Activated CD8-positive, alpha-beta memory T cell treated with anti-CD3 and anti-CD28 coated beads for 4 hours (primary cell): ENCODE data around the gene HAAO.

ENCODE experiments used
- DNase-seq, 2 donors: peaks; one replicate each; pipeline ENCODE4 v3.0.0-alpha.2; 2020; ENCODE audit warnings: low read depth in 2 of 2

Gene HAAO

GRCh38 chr2:42813763-42814162, 21.4 kb upstream of the HAAO start:
- no peak for DNase-seq

GRCh38 chr2:42812899-42813479, 20.6 kb upstream of the HAAO start:
- no peak for DNase-seq

DNA sequence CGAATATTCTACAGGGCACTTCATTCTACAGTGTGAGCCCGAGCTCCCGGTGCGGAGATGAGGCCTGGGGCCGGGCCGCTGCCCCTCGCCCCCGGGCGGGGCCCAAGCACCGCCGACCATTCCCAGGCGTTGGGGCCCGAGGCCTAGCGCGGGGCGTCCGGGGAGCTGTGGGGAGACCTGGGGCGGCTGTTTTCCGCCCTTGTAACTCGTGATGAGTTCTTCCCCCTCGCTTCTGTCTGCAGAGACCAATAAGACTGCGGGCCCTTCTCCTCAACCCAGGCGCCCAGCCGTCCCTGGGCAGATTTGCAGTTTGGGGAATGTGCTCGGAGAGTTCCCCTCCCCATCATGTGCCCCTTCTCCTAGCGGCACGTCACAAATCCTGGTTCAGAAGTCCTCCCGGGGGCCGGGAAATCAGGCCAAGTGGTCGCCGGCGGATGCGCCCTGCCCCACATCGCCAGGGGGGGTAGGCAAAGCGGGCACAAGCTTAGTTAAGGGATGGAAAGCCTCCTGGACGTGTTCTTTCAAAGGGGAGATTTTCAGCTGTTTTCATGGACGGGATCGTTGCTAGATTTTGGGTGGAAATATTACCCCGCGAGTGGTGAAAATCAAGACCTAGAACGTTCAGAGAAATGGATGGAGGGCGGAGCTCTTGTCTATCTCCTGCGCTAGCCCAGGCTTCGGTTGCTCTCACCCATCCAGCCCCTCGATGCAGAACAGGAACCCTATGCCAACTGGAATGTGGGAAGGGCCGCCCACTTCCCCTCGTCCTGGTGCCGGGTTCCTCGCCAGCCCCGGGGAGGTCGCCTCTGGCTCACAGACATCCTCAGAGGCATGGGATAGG, 18.8 kb upstream of the HAAO start:
- peak in 1 of 2 donors; percentile 15 for DNase-seq

- DNase-seq: peak; percentile 82 to 85
Observed at GRCh38 chr2:42810121-42810970, 18.0 kb upstream of the HAAO start.

DNA sequence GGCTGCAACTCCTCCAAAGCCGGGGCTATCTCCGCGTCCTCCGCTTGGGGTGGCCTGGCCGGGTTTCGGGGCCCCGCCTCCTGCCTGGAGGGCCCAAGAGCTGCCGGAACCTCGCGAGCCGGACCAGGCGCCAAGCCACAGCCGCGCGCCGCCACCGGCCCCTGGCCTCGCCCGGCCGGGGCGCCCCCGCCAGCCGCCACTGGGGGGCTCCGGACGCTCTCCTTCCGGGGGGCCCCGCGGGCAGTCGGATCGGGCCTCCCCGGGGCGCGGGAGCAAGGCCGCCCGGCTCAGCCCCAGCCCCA, 17.4 kb upstream of the HAAO start:
- DNase-seq: peak; percentile 36 to 45

DNA sequence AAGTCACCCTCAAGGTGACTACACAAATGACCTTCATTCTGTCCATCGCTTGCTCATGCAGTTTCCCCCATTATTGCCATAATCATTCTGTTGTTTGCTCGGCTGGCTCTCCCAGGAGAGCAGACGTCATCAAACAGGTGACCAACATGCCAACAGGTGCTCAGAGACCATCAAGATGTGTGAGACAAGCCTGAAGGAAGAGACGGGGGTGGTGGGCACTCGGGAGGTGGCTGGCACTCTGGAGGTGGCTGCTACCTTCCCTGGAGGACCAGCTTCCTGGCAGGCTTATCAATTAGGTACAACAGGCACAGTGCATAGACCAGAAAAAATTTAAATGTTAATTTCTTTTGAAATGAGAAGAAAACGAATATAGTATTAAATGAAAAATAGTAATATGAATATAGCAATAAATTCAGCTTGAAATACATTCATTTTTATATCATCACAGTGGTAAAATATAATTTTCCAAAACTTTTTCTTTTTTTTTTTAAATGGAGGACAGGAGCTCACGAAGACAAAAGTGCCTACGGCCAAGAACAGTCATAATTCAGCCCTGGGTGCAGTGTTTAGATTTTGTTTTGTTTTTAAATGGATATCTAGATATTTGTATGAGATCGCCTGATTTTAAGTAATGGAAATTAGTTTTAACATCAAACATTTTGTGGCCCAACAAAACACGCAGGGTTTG, 16.9 kb upstream of the HAAO start:
- DNase-seq: no peak

- DNase-seq: no peak
Observed at GRCh38 chr2:42808301-42808700, 15.9 kb upstream of the HAAO start.

- no peak for DNase-seq
Observed at GRCh38 chr2:42806786-42807185, 14.4 kb upstream of the HAAO start.

DNA sequence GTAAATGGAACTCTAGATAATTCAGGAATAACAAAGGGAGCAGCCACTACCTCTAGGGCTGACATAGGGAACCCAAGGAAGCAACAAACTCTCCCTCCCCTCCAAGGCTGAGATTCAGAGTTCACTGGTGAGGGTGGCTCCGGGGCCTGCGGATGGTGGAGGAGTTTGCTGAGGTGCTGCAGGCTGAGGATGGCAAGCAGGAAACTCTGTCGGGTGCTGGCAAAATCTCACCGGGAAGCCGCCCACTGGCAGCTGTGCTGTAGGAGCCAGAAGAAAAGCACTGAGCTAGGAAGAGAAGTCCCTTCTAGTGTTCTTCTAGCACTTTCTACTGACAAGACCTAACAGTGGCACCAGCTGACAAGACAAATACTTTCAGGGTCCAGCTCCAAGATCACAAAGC, 12.5 kb upstream of the HAAO start:
- no peak for DNase-seq

DNA sequence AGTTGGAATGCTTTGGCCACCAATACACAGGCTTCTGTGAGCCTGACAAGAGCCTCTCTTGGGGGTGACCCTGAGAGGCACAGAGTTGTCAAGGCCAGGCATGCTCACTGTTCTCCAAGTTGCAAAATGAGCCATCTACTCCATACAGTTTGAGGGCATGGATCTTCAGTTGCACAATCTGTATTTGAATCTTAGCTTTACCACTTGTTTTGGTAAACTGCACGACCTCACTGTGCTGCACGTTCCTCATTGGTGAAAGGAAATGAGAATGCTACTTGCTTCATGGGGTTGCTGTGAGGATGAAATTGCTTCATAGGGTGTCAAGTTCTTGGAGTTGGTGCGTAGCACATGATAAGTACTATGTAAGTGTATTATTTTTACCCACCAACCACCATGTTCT, 12.0 kb upstream of the HAAO start:
- no peak for DNase-seq

DNA sequence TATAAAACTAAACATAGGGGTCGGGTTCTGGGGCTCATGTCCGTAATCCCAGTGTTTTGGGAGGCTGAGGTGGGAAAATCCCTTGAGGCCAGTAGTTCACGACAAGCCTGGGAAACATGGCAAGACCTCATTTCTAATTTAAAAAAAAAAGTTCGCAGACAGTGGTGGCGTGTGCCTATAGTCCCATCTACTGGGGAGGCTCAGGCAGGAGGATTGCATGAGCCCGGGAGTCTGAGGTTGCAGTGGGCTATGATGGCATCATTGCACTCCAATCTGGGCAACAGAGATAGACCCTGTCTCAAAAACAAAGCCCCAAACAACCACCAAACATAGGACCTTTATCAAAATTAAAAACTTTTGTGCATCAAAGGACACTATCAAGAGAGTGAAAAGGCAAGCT, 9.8 kb upstream of the HAAO start:
- DNase-seq: no peak

DNA sequence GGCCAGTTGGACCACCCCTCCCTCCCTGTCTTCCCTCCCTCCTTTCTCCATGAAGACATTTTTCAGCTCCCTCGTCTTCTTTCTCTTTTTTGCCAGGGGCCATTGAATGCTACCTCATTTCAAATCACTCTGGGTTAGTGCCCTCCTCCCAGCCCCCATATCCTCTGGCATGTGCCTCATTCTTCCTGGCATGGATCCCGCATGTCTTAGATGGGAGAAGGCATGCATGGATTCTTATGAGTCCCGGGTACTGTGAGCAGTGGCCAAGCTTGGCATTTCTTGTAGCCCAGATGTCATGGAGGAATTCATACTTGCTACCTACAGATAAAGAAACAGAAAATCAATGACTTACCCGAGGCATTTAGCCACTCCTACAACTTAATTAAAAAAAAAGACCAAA, 9.0 kb upstream of the HAAO start:
- no peak for DNase-seq

- DNase-seq: no peak
Observed at GRCh38 chr2:42800981-42801380, 8.6 kb upstream of the HAAO start.

DNA sequence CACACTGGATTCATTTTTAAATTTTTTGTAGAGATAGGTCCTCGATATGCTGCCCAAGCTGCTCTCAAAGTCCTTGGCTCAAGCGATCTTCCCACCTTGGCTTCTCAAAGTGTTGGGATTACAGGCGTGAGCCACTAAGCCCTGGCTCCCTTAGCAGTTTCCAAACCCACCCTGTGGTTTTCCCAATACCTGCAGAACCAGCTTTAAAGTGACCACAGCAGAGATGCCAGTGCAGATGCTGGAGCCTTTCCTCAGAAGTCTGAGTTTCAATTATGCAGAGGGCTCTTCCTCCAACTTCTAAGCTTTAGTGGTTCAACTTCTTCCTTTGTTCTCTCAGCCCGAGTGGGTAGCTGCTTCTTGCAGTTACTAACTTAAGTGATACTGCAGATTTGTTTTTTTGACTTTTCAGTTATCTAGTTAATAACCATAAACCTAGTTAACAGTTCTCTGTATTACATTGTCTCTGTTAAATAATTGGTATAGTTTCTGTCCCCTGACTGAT, 8.1 kb upstream of the HAAO start:
- DNase-seq: no peak

GRCh38 chr2:42799881-42800280, 7.5 kb upstream of the HAAO start:
- no peak for DNase-seq

- no peak for DNase-seq
Observed at GRCh38 chr2:42797281-42797680, 4.9 kb upstream of the HAAO start.

GRCh38 chr2:42796427-42797248, 4.3 kb upstream of the HAAO start:
- no peak for DNase-seq

DNA sequence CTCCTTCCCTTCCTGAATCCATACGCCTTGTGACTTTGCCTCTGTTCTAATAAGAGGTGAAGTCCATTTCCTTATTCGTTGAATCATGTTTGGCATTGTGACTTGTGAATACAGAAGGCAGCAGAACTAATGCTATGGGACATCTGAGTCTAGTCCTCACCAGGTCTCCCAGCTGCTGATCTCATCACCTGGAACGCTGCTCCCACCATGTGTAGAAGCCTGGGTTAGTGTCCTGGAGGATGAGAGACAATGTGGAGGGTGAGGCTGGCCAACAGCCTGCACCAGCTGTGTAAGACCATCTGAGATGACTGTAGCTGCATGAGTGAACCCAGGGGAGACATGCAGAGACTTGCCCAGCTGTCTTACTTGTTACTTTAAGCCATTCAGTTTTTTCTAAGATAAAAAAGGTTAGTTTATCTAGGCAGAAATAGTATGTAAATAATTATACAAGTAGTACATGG, 3.5 kb upstream of the HAAO start:
- no peak for DNase-seq

- DNase-seq: no peak
Observed at GRCh38 chr2:42795275-42795674, 2.9 kb upstream of the HAAO start.

- DNase-seq: no peak
Observed at GRCh38 chr2:42794271-42795046, 2.1 kb upstream of the HAAO start.
